ENCODE measurements around the gene FSTL4. TPM values are rescaled to one million over a fixed set of nuclear protein-coding genes. Genes with fewer than 3 reads are reported as not detected.

Gene FSTL4
- total RNA-seq, 1 donor from 2014 or later: not detected

GRCh38 chr5:133506181-133506580 lies 106.2 kb downstream of the FSTL4 start:
- H3K27ac ChIP-seq (replicated peaks): no peak overlapping the region
- no peak overlapping the region for H3K4me3 ChIP-seq
- no peaks in the 10 kb centered on the region for H3K36me3 ChIP-seq
- intact Hi-C loops (cut with micrococcal nuclease): no loop called here
- no peaks in the 10 kb centered on the region for H3K4me1 ChIP-seq
- TF ChIP-seq, protein P1, sequence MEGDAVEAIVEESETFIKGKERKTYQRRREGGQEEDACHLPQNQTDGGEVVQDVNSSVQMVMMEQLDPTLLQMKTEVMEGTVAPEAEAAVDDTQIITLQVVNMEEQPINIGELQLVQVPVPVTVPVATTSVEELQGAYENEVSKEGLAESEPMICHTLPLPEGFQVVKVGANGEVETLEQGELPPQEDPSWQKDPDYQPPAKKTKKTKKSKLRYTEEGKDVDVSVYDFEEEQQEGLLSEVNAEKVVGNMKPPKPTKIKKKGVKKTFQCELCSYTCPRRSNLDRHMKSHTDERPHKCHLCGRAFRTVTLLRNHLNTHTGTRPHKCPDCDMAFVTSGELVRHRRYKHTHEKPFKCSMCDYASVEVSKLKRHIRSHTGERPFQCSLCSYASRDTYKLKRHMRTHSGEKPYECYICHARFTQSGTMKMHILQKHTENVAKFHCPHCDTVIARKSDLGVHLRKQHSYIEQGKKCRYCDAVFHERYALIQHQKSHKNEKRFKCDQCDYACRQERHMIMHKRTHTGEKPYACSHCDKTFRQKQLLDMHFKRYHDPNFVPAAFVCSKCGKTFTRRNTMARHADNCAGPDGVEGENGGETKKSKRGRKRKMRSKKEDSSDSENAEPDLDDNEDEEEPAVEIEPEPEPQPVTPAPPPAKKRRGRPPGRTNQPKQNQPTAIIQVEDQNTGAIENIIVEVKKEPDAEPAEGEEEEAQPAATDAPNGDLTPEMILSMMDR (IDR thresholded peaks at IDR 0.05; ENCODE audit: borderline replicate concordance): no peak
- peaks cover 31% of the 10 kb centered on the region for H3K27me3 ChIP-seq (ENCODE audit: low read depth)
- no peaks in the 10 kb centered on the region for H3K9me3 ChIP-seq (replicated peaks)
- no peak for DNase-seq

DNA sequence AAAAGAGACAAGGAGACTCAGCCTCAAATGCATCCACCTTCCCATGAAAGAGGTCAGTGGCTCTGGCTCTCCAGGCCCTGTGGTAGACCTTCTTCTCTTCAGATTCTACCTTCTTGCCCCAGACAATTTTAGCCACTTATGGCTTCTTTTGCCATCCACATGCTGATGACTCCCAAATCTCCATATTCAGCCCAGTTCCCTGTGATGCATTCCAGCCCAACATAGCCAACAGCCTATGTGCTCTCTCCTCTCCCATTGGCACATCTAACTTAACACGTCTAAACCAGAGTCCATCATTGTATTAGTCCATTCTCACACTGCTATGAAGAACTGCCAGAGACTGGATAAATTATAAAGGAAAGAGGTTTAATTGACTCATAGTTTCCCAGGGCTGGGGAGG lies 108.8 kb downstream of the FSTL4 start:
- Histone ChIP-seq H3K4me1 (no peaks in the 10 kb centered on the region), H3K4me3 (no peak overlapping the region), H3K36me3 (no peaks in the 10 kb centered on the region), H3K27ac (replicated peaks) (no peak overlapping the region), H3K27me3 (ENCODE audit: low read depth) (peaks cover 24% of the 10 kb centered on the region), H3K9me3 (replicated peaks) (no peaks in the 10 kb centered on the region)
- no peak for DNase-seq
- intact Hi-C loops (cut with micrococcal nuclease): no loop called here
- TF ChIP-seq, protein P1 (IDR thresholded peaks at IDR 0.05; ENCODE audit: borderline replicate concordance): no peak

DNA sequence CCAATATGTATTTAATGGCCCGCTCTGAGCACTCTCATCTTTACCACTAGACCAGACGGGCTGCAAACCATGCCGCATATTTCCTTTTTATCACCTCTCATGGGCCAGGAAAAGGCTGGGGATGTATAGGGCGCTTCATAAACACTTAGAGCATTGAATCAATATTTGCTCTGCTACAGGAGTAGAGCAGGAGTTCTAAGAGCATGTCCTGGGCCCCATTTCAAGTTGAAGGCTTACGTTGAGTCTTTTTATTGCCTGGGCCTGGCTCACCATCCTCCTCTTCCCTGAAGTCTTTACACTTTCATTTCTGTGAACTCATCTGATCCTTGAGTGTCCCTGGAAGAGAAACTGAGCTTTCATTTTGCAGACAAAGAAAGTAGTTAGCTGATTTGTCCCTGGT lies 112.4 kb downstream of the FSTL4 start:
- H3K36me3 ChIP-seq: no peaks in the 10 kb centered on the region

GRCh38 chr5:133497608-133498348 lies 114.6 kb downstream of the FSTL4 start:
- H3K4me1 ChIP-seq: no peaks in the 10 kb centered on the region
- H3K9me3 ChIP-seq (replicated peaks): peaks cover 4% of the 10 kb centered on the region
- TF ChIP-seq, protein P1 (IDR thresholded peaks at IDR 0.05; ENCODE audit: borderline replicate concordance): no peak
- no peaks in the 10 kb centered on the region for H3K36me3 ChIP-seq
- intact Hi-C loops (cut with micrococcal nuclease): no loop called here
- no peak overlapping the region for H3K27ac ChIP-seq (replicated peaks)
- peaks cover 32% of the 10 kb centered on the region for H3K27me3 ChIP-seq (ENCODE audit: low read depth)
- no peak for DNase-seq
- H3K4me3 ChIP-seq: no peak overlapping the region

More for the DNA sequence above, 112.4 kb downstream of the FSTL4 start:
- no peak for DNase-seq
- TF ChIP-seq, protein P1 (IDR thresholded peaks at IDR 0.05; ENCODE audit: borderline replicate concordance): no peak
- no peak overlapping the region for H3K4me3 ChIP-seq
- no peak overlapping the region for H3K27ac ChIP-seq (replicated peaks)
- no peaks in the 10 kb centered on the region for H3K9me3 ChIP-seq (replicated peaks)
- H3K4me1 ChIP-seq: no peaks in the 10 kb centered on the region
- intact Hi-C loops (cut with micrococcal nuclease): no loop called here
- peaks cover 48% of the 10 kb centered on the region for H3K27me3 ChIP-seq (ENCODE audit: low read depth)

DNA sequence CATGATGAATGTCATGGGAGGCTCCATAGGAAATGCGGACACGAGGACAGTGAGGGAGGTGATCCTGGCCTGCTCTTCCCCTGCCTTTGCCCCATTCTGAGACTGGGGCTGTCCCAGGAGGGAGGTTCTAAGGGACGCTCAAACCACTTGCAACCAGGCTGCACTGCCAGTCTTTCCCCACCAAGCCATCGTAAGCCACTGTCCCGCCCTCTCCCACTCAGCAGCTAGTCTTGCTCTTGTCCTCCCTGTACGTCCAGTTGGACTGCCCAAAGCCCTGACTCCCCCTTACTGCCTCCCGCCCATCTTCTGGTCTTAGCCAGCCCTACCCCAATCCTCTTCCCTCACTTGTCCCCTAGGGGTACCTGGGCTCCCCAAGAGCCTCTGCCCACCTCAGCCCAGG lies 115.7 kb downstream of the FSTL4 start:
- intact Hi-C loops (cut with micrococcal nuclease): no loop called here
- no peak for DNase-seq
- no peak overlapping the region for H3K27ac ChIP-seq (replicated peaks)
- no peak overlapping the region for H3K4me3 ChIP-seq
- H3K9me3 ChIP-seq (replicated peaks): peaks cover 9% of the 10 kb centered on the region
- H3K36me3 ChIP-seq: no peaks in the 10 kb centered on the region
- H3K27me3 ChIP-seq (ENCODE audit: low read depth): peaks cover 29% of the 10 kb centered on the region
- H3K4me1 ChIP-seq: no peaks in the 10 kb centered on the region
- TF ChIP-seq, protein P1 (IDR thresholded peaks at IDR 0.05; ENCODE audit: borderline replicate concordance): no peak
